HG03097 (cell line): Measurements from ENCODE around the gene ZNF679.
A peak's percentile ranks its signal among the peaks of the same experiment; 100 is the strongest.
"Not testable (repeated sequence)": the region's sequence is repeated elsewhere in the genome, so short reads cannot be mapped to it uniquely, and the experiment has no call there.

ENCODE experiments used
- ATAC-seq: cut with Tn5 transposase; IDR thresholded peaks from one replicate; pipeline ENCODE4 v1.9.1; 2021; ENCODE audit not compliant: unreplicated experiment, low FRiP score

Gene ZNF679

DNA sequence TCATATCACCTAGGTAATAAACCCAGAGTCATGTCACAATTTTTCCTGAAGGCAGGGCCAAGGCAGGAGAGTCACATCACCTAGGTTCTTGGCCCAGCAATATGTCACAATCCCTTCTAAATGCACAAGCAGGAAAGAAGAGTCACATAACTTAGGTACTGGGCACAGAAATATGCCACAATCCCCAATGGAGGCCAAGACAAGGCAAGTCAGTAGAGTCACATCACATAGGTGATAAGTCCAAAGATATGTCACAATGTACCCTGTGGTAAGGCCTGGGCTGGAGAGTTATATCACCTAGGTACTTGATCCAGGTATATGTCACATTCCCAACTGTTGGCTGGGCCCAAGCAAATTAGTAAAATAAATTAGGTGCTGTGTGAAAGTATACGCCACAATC, at the start of gene ZNF679:
Gene ZNF679, plus strand, starts transcription at position 301 of the 400 bp plus-strand sequence. CDS start 20,644 bp downstream, outside the sequence.
- not testable (repeated sequence) for ATAC-seq

DNA sequence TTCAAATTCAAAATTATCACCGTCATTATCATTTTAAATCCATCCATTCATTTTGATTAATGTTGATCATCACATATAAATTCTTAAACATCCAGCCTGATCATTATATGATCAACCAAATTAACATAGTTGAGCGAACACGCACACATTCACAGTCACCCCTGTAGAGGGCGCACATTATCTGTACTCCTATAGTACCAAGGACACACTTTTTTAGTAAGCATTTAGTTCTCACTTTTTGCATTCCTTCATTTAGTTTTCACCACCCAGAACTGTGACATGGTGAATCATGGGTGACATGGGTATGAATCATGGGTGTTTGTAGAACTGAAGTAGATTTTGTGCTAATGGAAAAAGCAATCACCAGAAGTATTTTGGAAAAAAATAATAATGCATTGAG, 47.3 kb upstream of the ZNF679 start:
- ATAC-seq, result no peak

DNA sequence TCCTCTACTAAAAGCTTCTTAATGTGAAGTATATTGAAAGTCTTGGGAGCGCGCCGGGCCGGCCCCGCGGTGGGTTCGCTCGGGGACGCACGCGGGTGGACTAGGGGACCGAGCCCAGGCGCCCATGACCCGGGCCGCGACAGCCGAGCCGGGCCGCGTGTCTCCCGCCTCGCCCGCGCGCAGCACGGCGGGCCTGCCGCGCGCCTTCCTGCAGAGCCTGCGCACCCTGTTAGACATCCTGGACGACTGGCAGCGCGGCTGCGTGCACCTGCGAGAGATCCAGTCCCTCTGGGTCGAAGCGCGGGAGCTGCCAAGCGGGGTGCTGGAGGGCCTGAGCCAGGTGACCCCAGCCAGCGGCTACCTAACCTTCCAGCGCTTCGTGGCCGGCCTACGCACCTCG, 46.7 kb upstream of the ZNF679 start:
- no peak for ATAC-seq

DNA sequence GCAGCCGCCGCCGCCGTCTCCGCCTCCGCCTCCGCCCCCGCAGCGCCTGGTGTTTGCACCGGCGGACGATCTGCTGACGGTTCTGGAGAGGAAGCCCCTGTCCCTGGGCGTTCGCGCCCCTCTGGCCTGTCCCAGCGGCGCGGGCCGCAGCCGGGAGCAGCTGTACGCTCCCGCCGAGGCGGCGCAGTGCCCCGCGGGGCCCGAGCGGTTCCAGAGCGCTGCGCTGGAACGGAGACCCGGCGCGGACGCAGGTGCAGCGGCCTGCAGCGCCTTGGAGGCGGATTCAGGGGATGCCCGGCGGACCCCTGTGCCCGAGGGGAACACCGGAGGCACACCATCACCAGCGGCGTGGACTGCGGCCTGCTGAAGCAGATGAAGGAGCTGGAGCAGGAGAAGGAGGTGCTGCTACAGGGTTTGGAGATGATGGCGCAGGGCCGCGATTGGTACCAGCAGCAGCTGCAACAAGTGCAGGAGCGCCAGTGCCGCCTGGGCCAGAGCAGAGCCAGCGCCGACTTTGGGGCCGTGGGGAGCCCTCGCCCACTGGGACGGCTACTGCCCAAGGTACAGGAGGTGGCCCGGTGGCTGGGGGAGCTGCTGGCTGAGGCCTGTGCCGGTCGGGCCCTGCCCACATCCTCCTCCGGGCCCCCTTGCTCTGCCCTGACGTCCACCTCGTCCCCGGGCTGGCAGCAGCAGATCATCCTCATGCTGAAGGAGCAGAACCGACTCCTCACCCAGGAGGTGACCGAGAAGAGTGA, 46.1 kb upstream of the ZNF679 start:
- ATAC-seq, result no peak

DNA sequence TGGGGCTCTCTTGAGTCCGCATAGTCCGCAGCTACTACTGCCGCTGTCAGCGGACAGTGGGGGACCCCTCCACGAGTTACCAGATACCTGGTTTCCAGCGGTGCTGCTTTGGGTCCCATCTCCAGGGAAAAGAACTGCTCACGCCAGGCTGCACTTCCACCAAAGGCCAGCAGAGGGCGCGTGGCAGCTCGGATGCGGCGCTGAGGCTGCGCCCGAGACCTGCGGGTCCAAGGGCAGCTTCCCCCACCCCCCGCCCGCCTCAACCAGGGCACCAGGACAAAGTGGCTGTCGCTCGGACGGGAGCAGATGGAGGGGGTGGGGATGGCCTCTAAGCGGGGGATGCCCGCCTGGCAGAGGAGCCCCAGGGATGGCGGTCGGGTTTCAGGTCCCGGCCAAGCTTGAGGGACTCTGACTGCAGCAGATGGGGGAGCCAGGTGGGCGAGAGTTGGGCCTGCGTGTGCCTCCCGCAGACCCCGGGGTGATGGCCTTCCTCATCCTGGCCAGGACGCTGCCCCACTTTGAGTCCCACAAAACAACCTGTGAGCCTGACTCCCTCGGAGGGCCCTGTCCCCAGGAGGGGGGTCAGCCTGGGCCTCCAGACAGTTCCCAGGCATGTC, 45.0 kb upstream of the ZNF679 start:
- ATAC-seq, result no peak

DNA sequence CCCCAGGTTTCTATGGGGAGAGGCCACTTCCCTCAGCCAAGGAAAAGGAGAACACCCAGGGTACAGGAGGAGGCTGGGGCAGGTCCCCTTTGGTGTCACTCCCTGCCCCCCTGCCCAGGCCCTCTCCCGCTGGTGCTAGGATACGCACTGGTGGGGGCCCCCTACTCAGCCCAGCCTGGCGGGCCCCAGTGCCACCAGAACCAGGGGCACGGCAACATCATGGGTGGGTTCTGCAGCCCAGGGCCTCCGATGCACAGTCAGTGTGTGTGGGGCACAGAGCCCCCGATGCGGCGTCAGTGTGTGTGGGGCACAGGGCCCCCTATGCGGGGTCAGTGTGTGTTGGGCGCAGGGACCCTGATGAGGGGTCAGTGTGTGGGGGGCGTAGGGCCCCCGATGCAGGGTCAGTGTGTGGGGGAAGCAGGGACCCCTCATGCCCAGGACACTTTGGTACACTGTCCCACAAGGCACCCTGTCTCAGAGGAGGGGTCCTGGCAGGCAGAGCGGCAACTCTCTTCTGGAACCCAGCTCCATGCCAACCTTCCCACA, 44.4 kb upstream of the ZNF679 start:
- no peak for ATAC-seq

DNA sequence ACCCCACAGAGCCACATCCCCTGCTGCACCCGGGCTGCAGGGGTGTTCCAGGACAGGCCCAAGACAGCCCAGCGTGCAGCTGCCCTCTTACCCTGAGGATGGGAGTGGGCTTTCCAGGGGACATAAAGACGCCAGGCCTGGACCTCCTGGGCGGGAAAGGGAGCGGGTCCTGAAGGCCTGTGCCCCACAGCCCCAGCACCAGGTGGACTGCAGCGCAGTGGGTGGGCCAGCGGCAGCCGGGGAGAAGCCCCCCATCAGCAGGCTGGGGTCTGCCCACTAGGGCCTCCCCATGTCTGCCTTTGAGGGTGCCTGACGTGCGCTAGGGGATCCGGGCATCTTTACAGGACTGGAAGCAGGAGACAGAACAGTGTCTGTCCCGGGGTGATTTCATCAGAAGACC, 43.9 kb upstream of the ZNF679 start:
- no peak for ATAC-seq

DNA sequence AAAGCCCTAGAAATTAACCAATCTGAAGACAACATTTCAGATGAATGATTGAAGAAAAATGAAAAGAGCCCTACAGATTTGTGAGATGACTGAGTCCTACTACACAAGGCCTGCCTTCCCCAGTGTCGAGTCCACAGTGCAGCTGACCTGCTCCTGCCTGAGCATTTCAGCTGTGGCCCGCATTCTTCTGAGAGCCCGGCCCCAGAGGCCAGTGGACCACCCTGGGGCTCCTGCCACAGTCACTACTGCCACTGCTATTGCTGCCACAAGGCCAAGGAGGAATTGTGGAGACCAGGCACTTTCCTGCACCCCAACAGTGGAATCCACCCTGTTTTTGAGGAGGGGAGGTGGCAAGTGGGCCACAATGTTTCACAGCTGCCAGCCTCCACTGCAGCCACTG, 40.9 kb upstream of the ZNF679 start:
- no peak for ATAC-seq

DNA sequence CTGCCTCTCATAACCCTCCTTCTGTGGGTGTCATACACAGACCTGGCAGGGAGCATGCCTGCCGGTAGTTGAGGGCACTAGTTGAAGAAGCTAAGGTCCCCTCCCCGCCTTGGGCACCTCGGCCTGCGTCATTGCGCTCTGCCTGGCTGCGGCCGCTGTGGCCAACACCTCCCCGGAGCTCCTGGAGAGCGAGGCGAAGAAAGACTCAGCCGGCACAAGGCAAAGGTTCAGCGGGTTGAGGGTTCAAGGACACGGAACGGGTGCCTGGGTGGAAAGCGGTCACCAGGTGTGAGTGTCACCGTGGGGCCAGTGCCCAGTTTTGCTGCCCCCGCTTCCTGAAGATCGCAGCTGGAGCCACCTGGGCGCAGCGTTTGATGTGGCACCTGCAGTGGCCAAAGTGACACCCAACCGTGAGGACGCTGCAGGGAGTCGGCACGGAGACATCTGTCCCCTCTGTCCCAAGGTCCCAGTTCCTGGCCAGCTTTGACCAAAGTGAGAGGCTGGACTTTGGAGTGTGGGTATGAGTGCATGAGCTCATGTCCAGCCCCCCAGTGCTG, 36.0 kb upstream of the ZNF679 start:
- no peak for ATAC-seq

DNA sequence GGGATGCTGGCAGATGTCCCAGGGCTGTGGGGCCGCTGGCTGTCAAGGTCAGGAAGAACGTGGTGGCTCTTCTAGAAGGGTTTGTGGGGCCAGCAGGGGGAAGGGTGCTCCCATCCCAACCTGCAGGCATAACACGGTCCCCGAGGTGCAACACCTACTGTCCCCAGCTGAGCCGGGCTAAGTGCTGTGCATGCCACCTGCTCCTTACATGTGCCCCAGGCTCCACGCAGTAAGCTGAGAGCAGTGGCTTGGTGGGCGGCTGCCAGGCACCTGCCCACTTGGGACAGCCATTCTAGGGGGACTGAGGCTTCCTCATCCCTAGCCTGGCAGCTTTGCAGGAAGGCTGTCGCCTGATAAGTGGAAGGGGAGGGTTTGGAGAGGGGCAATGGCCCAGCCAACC, 35.5 kb upstream of the ZNF679 start:
- no peak for ATAC-seq

DNA sequence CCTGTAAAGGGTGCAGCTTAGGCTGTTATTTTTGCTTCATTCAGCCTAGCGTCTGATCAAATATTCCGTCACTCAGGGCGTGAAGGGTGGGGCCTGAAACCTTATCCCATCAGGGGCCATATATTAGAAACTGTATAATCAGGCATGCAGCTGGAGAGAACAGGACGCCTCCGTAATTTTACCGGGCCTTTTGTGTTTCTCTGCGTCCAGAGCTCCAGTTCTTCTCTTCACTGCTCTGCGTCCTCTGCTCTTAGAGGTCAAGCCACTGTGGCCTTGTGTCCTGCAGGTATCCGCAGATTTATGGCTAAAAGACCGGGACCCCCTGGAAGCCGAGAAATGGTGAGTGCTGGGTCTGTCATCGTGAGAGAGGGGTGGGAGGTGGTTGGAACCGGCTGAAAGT, 21.4 kb upstream of the ZNF679 start, which contains the start of gene ZNF735:
Gene ZNF735, plus strand, starts transcription at position 301 of the 400 bp plus-strand sequence. Its CDS starts 0 bp downstream, at position 301.
- ATAC-seq, result no peak

DNA sequence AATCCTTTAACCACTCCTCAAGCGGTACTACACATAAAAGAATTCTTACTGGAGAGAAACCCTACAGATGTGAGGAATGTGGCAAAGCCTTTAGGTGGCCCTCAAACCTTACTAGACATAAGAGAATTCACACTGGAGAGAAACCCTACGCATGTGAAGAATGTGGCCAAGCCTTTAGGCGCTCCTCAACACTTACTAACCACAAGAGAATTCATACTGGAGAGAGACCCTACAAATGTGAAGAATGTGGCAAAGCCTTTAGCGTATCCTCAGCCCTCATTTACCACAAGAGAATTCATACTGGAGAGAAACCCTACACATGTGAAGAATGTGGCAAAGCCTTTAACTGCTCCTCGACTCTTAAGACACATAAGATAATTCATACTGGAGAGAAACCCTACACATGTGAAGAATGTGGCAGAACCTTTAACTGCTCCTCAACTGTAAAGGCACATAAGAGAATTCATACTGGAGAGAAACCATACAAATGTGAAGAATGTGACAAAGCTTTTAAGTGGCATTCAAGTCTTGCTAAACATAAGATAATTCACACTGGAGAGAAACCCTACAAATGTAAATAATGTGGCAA, 8.5 kb upstream of the ZNF679 start:
- not testable (repeated sequence) for ATAC-seq

DNA sequence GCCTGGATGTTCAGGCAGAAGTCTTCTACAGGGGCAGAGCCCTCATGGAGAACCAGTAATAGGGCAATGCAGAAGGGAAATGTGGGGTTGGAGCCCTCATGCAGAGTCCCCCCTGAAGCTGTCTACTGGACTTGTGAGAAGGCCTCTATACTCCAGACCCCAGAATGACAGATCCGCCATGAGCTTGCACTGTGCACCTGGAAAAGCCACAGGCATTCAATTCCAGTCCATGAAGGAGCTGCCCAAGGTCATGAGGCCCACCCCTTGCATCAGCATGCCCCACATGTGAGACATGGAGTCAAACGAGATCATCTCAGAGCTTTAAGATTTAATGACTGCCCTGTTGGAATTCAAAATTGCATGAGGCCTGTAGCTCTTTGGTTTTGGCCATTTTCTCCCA, 4.9 kb upstream of the ZNF679 start:
- no peak for ATAC-seq

DNA sequence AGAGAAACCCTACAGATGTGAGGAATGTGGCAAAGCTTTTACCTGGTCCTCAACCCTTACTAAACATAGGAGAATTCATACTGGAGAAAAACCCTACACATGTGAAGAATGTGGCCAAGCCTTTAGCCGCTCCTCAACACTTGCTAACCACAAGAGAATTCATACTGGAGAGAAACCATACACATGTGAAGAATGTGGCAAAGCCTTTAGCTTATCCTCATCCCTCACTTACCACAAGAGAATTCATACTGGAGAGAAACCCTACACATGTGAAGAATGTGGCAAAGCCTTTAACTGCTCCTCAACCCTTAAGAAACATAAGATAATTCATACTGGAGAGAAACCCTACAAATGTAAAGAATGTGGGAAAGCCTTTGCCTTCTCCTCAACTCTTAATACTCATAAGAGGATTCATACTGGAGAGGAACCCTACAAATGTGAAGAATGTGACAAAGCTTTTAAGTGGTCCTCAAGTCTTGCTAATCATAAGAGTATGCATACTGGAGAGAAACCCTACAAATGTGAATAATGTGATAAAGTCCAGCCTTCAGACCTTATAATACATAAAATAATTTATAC, 38.2 kb downstream of the ZNF679 start:
- ATAC-seq, result no peak

DNA sequence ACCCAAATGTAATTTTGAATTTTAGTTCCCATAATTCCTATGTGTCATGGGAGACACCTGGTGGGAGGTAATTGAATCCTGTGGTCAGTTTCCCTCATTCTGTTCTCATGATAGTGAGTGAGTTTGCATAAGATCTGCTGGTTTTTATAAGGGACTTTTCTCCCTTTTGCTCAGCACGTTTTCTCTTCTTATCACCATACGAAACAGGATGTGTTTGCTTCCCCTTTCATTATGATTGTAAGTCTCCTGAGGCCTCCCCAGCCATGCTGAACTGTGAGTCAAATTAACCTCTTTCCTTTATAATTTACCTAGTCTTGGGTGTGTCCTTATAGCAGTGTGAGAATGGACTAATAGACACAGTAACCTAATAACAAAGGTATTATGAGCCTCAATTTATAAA, 49.4 kb downstream of the ZNF679 start:
- no peak for ATAC-seq

DNA sequence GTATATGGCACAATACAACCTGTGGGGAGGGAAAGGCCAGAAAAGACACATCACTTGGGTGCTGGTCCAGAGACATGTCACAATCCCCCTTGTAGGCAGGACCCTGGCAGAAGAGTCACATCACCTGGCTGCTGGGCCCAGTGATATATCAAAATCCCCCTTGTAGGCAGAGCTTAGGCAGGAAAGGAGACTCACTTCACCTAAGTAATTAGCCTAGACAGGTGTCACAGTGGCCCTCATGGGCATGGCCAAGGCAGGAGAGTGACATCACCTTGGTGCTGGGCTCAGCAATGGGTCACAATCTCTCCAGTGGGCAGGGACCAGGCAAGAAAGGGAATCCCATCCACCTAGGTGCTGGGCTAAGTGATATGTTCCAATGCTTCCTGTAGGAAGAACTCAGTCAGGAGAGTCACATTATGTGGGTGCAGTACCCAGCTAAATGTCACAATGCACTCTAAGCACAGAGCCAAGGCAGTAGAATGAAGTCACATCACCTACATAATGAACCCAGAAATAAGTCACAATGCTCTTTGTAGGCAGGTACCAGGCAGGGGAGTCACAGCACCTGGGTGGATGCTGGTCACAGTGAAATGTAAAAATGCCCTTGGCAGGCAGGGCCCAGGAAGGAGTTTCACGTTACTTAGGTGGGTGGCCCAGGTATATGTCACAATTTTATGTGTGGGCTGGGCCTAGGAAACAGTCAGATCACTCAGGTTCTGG, 66.6 kb downstream of the ZNF679 start:
- ATAC-seq, result no peak

DNA sequence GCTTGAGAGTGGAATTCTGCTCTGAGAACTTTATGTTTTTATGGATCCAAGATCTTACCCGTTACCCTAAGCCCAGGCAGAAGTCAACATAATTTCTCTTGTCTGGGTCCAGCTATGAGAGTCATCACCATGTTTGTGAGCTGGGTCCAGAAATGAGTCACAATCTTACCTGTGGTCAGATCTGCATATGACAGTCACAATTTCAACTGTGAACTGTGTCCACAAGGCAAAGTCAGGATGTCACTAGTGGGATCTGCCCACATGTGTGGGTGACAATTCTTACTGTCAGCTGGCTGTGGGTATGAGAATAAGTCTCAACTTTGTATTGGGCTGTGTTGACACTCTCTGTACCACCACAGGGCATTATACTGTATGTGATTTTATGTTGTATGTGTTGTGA, 69.1 kb downstream of the ZNF679 start:
- ATAC-seq, result not testable (repeated sequence)

DNA sequence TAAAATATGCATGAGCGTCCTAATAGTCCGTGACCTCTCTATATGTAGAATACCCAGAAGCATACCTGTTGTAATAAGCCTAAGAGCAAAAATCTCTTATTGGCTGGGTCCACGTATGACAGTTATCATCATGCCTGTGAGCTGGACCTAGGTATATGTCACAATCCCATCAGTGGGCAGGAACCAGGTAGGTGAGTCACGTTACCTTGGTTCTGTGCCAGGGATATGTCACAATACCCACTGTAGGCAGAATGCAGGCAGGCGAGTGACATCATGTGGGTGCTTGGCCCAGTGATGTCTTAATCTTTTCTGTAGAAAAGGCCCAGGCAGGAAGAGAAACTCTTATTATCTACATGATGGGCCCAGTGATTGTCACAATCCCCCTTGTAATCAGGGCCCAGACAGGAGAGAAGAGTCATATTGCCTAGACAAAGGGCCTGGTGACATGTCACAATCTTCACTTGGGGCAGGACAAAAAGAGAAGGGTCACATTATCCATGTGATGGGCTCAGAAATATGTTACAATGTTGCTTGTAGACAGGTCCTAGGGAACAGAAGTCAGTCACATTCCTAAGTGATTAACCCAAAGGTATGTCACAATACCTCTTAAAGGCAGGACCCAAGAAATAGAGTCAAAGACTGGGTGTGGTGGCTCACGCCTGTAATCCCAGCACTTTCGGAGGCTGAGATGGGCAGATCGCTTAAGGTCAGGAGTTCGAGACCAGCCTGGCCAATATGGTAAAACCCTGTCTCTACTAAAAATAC, 72.5 kb downstream of the ZNF679 start:
- ATAC-seq, result no peak

DNA sequence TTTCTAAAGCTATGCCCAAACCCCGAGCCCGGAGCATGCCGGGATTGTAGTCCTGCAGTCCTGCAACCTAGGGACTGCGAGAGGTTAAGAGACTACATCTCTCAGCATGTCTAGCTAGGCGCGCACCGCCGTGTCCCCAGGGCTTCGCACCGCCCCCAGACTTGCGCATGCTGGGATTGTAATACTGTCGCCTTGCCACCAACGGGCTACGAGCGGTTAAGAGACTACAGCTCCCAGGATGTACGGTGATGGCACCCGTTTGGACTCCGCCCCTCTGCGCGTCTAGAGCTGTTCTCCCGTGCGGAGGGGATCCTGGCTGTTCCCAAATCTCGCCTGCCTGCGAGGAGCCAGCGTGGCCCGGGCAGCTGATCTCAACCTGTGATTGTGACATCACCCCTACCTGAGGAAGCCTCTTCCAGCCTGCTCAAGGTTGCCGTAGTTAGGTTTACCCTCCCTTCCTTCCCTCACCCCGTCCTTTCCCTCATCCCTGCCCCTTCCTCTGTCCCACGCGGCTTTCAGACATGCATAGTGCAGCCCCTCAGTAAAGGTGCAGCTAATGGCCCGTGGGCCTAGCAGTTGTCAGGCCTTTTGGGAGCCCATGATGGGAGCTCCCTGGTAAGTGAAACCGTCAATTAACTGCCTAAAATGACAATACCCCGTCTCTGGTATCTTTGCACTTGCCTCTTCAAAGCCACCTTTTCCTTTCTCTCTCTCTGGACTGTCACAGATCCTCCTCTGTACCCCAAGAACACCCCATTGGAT, 79.2 kb downstream of the ZNF679 start:
- peak; percentile 99 for ATAC-seq
